ELR (cell line): ENCODE results near the gene UBE2E2.
"Not testable (repeated sequence)": the region's sequence is repeated elsewhere in the genome, so short reads cannot be mapped to it uniquely, and the experiment has no call there.

Experiments used
- DNase-seq: peaks from one replicate; pipeline ENCODE4 v3.0.0-alpha.2; 2015; ENCODE audit warnings: low read depth

The UBE2E2 gene

DNA sequence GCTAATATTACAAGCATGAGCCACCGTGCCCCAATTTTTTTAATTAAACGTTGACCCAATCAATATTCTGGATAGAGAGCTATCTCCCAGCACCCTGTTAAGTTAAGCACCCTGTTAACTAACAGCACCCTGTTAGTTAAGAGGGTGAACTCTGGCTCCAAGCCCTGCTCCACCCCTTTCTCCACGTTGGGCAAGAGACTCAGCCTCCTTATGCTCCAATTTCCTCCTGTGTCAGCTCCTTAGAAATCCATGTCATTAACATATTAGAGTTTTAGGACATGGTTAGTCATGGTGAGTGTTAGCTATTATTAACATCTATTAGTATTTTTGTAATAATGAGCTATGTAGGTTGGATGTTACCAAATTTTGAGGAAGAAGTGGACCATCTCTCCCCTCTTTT lies 385.4 kb downstream of the UBE2E2 start:
- no peak for DNase-seq

DNA sequence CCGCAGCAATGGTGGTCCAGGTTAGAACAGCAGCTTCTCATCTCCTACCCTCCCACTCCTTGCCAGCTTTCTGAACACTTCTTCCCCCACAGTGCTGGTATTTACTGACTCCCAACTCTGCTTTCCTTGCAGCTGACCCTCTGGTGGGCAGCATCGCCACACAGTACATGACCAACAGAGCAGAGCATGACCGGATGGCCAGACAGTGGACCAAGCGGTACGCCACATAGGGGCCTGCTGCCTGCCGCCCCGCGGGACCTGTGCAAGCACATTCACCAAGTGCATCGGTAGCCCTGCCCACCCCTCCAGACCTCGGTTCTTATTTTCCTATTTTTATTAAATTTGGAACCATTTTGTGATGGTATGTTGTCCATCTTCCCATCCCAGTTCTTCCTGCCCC lies 386.5 kb downstream of the UBE2E2 start:
- DNase-seq: no peak

DNA sequence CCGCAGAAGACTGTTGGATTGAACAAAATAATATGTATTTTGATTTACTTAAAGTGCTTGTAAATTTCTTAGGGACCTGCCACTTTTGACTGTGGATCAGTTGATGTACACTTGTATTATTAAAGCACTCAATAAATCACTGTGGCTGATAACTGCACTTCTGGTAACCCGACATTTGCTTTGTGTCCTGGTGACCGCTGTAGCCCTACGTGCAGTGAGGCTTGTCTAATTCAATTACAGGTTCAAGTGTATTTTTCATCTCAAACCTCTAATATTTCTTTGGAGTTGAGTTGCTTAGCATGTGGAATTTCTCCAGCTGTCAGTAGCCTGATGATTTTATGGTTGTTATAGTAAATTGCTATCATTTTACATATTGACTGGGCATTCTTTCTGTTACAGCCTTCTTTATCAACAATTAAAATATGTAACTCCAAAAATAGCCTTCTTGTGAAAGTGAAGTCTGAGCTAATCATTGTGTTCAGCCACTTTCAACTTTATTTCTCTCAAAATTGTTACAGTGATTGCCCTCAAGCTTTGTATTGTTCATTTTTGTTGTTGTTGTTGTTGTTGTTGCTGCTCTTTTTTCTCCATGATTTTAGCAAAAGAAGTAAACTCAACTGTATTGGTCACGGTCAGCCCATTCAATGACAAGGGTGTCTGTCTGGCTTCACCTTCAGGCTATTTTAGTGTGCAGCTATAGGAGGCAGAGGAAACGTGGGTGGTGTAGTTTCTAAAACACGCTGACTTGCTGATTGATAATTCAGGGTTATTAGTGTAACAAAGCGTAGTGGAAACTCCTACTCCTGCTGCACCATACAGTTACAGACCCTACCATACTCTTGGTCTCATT lies 387.5 kb downstream of the UBE2E2 start:
- DNase-seq: no peak

DNA sequence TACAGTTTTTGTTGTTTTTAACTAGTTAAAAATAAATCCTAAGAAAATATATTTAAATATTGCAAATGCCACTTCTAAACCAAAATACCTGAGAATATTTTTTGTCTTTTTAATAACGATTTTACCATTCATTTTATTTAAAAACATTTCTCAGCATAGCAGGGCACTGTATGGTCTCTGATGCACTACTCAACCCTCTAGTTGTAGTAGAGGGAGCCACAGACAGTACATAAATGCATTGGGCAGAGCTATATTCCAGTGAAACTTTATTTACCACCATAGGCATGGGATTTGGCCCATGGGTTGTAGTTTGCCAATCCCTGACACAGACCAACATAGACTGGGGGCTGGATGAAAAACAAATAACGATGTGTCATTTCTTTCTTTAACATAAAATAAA lies 388.2 kb downstream of the UBE2E2 start:
- no peak for DNase-seq

DNA sequence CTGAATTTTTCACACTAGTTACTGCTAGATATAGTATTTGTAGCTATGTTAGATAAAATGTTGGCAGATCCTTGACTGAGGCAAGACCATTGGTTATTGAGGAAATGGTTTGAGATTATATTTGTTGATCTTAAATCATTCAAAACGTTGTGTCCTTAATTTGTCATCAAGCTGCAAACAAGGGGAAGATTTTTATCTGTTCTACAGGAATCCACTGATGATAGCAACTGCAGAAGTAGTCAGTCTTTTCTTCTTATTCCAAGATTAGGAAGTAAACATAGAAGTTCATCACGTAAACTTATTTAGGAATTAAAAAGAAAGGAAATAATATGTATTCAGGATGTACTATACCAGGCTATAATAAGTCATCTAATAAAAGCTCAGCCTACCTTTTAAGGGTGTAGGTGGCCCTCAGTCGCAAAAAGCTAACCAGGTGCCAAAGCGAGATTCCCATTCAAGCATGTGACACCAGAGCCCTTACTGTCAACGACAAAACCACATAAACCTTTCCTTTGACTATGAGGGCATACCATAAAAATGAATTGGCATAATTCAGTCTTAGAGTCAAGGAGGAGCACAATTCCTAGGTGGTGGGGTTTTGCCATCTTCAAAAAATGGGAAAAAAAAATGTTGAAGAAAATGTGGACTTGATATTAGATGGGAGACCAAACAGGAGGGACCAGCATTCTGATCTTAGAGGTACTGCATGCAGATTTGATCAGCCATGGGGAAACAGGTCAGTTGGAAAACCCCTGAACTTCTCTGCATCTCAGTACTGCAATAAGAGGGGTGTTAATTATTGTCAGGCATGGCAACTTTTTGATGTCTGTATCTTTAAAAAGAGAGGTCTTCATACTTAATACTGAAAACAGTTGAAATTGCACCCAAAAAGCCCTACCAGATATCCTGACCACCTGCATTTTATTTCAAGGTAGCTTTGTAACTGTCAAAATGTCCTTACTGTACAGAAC lies 390.1 kb downstream of the UBE2E2 start:
- DNase-seq: no peak

GRCh38 chr3:23594066-23594465 lies 390.9 kb downstream of the UBE2E2 start:
- DNase-seq: no peak

DNA sequence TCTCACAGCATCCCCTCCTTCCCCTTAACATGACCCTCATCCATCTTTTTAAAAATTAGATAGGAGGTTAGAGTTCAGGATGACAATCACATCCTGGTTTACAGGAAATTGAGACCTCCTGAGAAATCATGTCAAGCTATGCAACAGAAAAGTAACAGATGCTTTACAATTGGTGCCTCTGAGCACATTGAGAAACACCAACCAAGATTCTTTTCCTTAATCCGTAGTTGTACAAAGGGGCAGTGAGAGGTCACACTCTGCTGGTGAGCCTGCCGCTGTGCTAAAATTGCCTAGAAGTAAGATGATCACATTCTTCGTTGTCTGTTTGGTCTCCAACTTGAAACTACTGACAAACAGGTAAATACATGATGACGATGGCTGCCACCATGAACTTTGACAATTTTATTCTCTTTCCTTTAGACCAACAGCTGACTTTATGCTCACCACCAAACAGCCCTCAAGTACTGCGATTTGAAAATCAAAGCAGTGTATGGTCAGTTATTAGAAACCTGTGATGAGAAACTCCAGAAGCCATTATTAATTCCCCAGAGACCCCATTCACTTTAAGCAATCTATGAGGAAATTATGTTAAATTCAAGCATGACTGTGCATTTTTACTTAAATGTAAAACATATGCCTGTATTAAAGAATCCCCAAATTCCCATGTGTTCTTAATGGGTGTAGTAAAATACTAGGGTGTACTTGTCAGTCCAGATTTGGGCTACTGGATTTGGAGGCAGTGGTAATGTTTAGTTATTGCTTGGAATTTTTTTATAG lies 392.0 kb downstream of the UBE2E2 start:
- DNase-seq: no peak

- no peak for DNase-seq
These were observed 392.7 kb downstream of the UBE2E2 start for GRCh38 chr3:23595851-23596250.

DNA sequence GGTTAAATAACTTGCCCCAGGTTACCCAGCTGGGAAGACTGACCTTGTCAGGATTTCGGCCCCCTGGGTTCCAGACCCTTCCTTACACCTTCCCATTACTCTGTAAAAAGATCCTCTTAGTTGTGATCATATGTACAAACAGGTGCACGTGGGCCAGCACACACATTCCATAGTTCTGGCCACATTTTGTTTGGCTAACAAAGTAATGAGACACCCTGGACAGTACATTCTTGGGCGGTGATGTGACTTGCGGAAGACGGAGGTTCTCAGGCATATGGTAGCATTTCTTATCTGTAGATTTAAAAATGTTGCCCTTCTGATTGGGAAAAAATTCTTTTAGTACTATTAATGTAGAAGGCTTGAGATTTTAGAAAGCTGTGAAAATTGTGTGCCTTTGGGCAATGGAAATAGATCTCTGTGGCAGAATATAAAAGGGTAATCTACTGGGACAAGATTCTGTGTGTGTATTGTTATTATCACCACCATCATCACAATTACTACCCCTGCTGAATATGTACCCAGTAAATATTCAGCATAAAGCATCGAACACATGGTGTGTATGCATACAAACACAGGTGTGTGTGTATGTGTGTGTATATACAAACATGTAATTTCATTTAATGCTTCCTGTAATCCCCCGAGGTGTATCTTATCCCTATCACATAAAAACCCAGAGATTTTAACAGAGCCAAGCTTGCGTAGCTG lies 397.2 kb downstream of the UBE2E2 start:
- DNase-seq: peak; percentile 94

GRCh38 chr3:23601091-23601822 lies 398.1 kb downstream of the UBE2E2 start:
- DNase-seq: peak; percentile 9

- DNase-seq: no peak
These were observed 399.8 kb downstream of the UBE2E2 start for GRCh38 chr3:23602971-23603370.

DNA sequence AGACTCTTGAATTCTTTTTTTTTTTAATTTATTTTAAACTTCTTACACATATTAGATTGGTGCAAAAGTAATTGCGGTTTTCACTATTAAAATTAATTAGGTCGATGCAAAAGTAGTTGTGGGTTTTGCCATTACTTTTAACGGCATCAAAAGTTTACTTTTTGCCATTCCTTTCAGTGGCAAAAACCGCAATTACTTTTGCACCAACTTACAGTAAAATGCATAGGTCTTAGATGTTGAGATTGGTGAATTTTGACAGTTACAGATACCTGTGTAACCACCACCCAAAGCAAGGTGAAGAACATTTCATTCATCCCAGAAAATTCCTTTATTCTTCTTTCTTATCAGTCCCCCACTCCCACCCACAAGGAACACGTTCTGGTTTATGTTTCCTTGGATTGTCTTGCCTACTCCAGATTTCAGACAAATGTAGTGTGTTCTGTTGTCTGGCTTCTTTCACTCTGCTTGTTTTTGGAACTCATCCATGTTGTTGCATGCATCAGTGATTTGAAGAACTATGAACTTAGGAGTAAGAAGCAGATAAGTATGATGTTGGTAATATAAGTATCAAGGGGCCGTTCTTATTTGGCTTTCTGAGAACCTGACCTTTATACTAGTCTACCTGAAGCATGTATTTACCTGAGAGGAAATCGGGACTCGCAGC lies 404.2 kb downstream of the UBE2E2 start:
- DNase-seq: no peak

DNA sequence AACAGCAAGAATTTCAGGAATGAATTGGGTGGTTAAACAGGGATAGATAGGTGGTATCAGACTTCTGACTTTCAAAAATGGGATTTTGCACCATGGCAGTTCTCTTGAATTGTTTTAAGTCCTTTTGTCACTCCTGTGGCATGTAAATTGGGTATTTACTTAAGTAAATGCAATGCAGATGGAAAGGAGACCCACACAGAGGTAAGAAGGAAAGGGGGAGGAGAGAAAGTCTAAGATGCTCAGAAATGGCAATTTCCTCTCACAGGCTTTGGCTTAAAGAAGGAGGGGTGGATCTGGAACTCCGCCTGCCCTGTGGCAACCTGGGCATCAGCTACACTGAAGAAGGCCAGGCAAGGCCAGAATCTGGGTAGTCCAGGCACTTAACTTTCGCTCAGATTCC lies 405.5 kb downstream of the UBE2E2 start:
- no peak for DNase-seq

DNA sequence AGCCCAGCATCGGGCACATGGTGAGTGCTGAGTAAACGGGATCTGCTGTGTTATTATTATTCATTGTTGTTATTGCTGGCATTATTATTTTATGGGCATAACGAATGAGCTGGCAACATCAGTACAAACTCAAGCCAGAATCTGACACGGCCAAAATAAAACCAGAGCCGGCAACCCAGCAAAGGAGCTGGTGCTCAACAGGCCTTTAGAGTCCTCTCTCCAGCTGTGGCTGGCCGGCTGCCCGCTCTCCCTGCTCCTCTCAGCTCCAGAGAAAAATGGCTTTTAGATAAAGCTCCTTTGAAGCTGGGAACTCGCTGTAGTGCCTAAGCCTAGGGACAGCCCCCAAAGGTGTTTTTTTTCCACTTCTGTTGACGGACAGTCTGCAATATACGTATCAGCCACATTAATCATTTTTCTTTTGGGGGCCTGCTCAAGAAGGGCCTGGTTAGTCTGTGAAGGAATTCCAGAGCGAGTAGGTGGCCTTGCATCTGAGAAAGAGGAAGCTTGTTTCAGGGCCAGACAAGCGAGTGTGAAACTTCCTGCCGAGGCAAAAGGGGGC lies 408.7 kb downstream of the UBE2E2 start:
- DNase-seq: peak; percentile 91

- peak; percentile 79 for DNase-seq
These were observed 409.3 kb downstream of the UBE2E2 start for GRCh38 chr3:23612296-23612891.

DNA sequence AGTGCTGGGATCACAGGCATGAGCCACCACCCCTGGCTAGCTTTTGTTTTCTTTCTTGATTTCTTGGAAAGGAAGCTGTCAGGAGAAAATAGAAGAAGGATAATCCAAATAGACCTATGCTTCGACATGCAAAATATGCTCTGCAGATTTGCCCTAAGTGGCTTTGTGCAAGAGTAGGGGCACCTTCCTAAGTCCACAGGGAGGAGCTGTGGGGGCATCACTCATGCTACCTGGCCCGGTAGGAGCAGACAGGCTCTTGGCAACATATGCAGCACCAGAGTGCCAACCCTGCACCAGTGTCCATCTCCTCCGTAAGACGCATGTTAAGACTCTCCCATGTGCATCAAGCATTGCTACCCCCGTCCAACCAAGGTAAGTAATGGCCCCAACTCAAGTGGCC lies 411.9 kb downstream of the UBE2E2 start:
- no peak for DNase-seq

GRCh38 chr3:23618475-23618874 lies 415.3 kb downstream of the UBE2E2 start:
- not testable (repeated sequence) for DNase-seq

- no peak for DNase-seq
These were observed 416.8 kb downstream of the UBE2E2 start for GRCh38 chr3:23619705-23620637.
